22Rv1 (cell line): Measurements from ENCODE around the gene DNAJC18.

Experiments used
- CTCF ChIP-seq: fragments of 450-650 bp; IDR thresholded peaks from 2 replicates; pipeline ENCODE4 v1.5.1; 2017; ENCODE audit warnings: mild to moderate bottlenecking
- ZFX ChIP-seq: fragments of 450-650 bp; IDR thresholded peaks from 2 replicates; pipeline ENCODE4 v1.6.1; 2017; ENCODE audit warnings: antibody characterized with exemption, borderline replicate concordance

- TF ChIP-seq CTCF (no peak), ZFX (no peak)
These were observed 47.6 kb downstream of the DNAJC18 start for GRCh38 chr5:139391570-139392323.
